Left colon (tissue), 2 donors: ENCODE results near the gene BANP. TPM values are rescaled to one million over a fixed set of nuclear protein-coding genes. Genes with fewer than 3 reads are reported as not detected.
"Not testable (repeated sequence)": the region's sequence is repeated elsewhere in the genome, so short reads cannot be mapped to it uniquely, and the experiment has no call there.

Experiments used
- ATAC-seq: fragments of 200-7000 bp; cut with Tn5 transposase; one replicate; pipeline ENCODE4 v1.9.1; 2020; ENCODE audit warnings: mild to moderate bottlenecking, moderate library complexity
- DNase-seq, 2 donors: peaks; one replicate each; pipeline ENCODE4 v3.0.0-alpha.2; 2020
- intact Hi-C, 2 donors: fragments of 100-400 bp; cut with DNase I in 1 of 2; cut with micrococcal nuclease in 1 of 2; formaldehyde crosslinking; loops; one replicate each; pipeline versions ENCODE4 v1.11.2 to v1.14.0; 2022; cut with DNase I, micrococcal nuclease
- total RNA-seq, 2 donors: library from RNA; stranded (reverse); fragmentation: NEBNext Ultra II Directional; extraction: Animal tissue kit (Norgen Biotek cat#: 25700); gene quantifications; one replicate each; pipeline ENCODE4 v1.2.1, GENCODE V29; 2021
- donor health status: DM: no; HTN: no; CAD: no.
- donor health status: DM: yes; HTN: yes; CAD: no.

The BANP gene
- total RNA-seq, 2 donors from 2014 or later, result 19.5 to 20.2 TPM

- intact Hi-C loops, result no loop called here
- DNase-seq, result no peak
These were observed 98.6 kb downstream of the BANP start for GRCh38 chr16:88049561-88050545.

GRCh38 chr16:88050952-88051660, 99.9 kb downstream of the BANP start:
- no peak for DNase-seq
- intact Hi-C loops, result no loop called here
- ATAC-seq, result no peak

More at GRCh38 chr16:88049561-88050545, 98.6 kb downstream of the BANP start:
- no peak for ATAC-seq

- no peak for ATAC-seq
- intact Hi-C loops, result no loop called here
- DNase-seq, result no peak
These were observed 101.4 kb downstream of the BANP start for GRCh38 chr16:88052661-88053060.

- ATAC-seq, intact Hi-C loops, DNase-seq: not testable (repeated sequence)
These were observed 102.2 kb downstream of the BANP start for GRCh38 chr16:88053479-88053878.

GRCh38 chr16:88055356-88055755, 104.1 kb downstream of the BANP start:
- DNase-seq (no peak), ATAC-seq (no peak)
- intact Hi-C loops, result no loop called here

- DNase-seq, result no peak
- ATAC-seq, result no peak
- intact Hi-C loops, result no loop called here
These were observed 105.0 kb downstream of the BANP start for GRCh38 chr16:88056212-88056611.

GRCh38 chr16:88057656-88058055, 106.4 kb downstream of the BANP start:
- no peak for ATAC-seq
- intact Hi-C loops, result no loop called here
- DNase-seq, result no peak

GRCh38 chr16:88058136-88058535, 106.9 kb downstream of the BANP start:
- ATAC-seq (no peak), DNase-seq (no peak)
- intact Hi-C loops, result no loop called here

GRCh38 chr16:88058817-88059216, 107.6 kb downstream of the BANP start:
- DNase-seq, result no peak
- intact Hi-C loops, result no loop called here

GRCh38 chr16:88059701-88060386, 108.6 kb downstream of the BANP start:
- intact Hi-C loops, result no loop called here
- no peak for ATAC-seq

More at GRCh38 chr16:88058817-88059216, 107.6 kb downstream of the BANP start:
- no peak for ATAC-seq

GRCh38 chr16:88060524-88061219, 109.4 kb downstream of the BANP start:
- DNase-seq (no peak), ATAC-seq (no peak)
- intact Hi-C loops, result no loop called here

More at GRCh38 chr16:88059701-88060386, 108.6 kb downstream of the BANP start:
- DNase-seq, result no peak

- intact Hi-C loops, result no loop called here
- ATAC-seq (no peak), DNase-seq (no peak)
These were observed 110.3 kb downstream of the BANP start for GRCh38 chr16:88061346-88062110.

- ATAC-seq (no peak), DNase-seq (no peak)
- intact Hi-C loops, result no loop called here
These were observed 111.3 kb downstream of the BANP start for GRCh38 chr16:88062341-88063210.

GRCh38 chr16:88063211-88063773, 112.1 kb downstream of the BANP start:
- intact Hi-C loops, result no loop called here
- ATAC-seq (no peak), DNase-seq (no peak)

GRCh38 chr16:88064011-88064888, 113.0 kb downstream of the BANP start:
- no peak for ATAC-seq
- DNase-seq, result no peak
- intact Hi-C loops, result no loop called here
